H9 (cell line): ENCODE data around the gene PQBP1. TPM values are rescaled to one million over a fixed set of nuclear protein-coding genes. Genes with fewer than 3 reads are reported as not detected.
"Not testable (repeated sequence)": the region's sequence is repeated elsewhere in the genome, so short reads cannot be mapped to it uniquely, and the experiment has no call there.

Experiments
- DNase-seq: peaks from one replicate; pipeline ENCODE4 v3.0.0-alpha.2; 2017
- H2AFZ ChIP-seq: one replicate; pipeline ENCODE4 v1.6.1; 2013; ENCODE audit warnings: mild to moderate bottlenecking, low read length, control low read depth, moderate library complexity
- H2AK5ac ChIP-seq: 2 replicates; pipeline ENCODE4 v1.6.1; 2013; ENCODE audit warnings: low read length, control low read depth, mixed read lengths; ENCODE audit not compliant: insufficient read length
- H2BK120ac ChIP-seq: one replicate; pipeline ENCODE4 v1.6.1; 2013; ENCODE audit warnings: low read depth, mild to moderate bottlenecking, low read length, control low read depth, inconsistent platforms; ENCODE audit not compliant: poor library complexity, severe bottlenecking
- H2BK12ac ChIP-seq: 2 replicates; pipeline ENCODE4 v1.6.1; 2013; ENCODE audit warnings: low read length, control low read depth, mixed read lengths, low read depth; ENCODE audit not compliant: insufficient read length
- H2BK15ac ChIP-seq: 2 replicates; pipeline ENCODE4 v1.6.1; 2013; ENCODE audit warnings: low read depth, low read length, control low read depth
- H2BK20ac ChIP-seq: one replicate; pipeline ENCODE4 v1.6.1; 2013; ENCODE audit warnings: low read depth, mild to moderate bottlenecking, low read length, control low read depth, inconsistent platforms; ENCODE audit not compliant: poor library complexity, severe bottlenecking
- H2BK5ac ChIP-seq: 2 replicates; pipeline ENCODE4 v1.6.1; 2013; ENCODE audit warnings: low read length, control low read depth, mixed read lengths; ENCODE audit not compliant: insufficient read length
- H3K14ac ChIP-seq: 2 replicates; pipeline ENCODE4 v1.6.1; 2013; ENCODE audit warnings: low read length, control low read depth; ENCODE audit not compliant: insufficient read depth
- H3K18ac ChIP-seq: 2 replicates; pipeline ENCODE4 v1.6.1; 2013; ENCODE audit warnings: low read depth, mild to moderate bottlenecking, mixed read lengths, low read length, control low read depth; ENCODE audit not compliant: insufficient read length
- H3K23ac ChIP-seq: 2 replicates; pipeline ENCODE4 v1.6.1; 2013; ENCODE audit warnings: low read length, control low read depth, mixed read lengths, low read depth; ENCODE audit not compliant: insufficient read length
- H3K23me2 ChIP-seq: 2 replicates; pipeline ENCODE4 v1.6.1; 2013; ENCODE audit warnings: low read depth, mild to moderate bottlenecking, mixed read lengths, low read length, control low read depth; ENCODE audit not compliant: insufficient read length, poor library complexity, severe bottlenecking
- H3K27ac ChIP-seq: 2 replicates; pipeline ENCODE4 v1.5.1; 2013; ENCODE audit warnings: low read length, control low read depth, mixed read lengths, low read depth; ENCODE audit not compliant: insufficient read length
- H3K27me3 ChIP-seq: 2 replicates; pipeline ENCODE4 v1.6.1; 2013; ENCODE audit warnings: low read length, control low read depth, inconsistent platforms; ENCODE audit not compliant: insufficient read depth
- H3K4ac ChIP-seq: 2 replicates; pipeline ENCODE4 v1.6.1; 2013; ENCODE audit warnings: low read depth, mild to moderate bottlenecking, control low read depth, inconsistent platforms, low read length, moderate library complexity
- H3K4me1 ChIP-seq: 2 replicates; pipeline ENCODE4 v1.6.1; 2013; ENCODE audit warnings: low read length, control low read depth, inconsistent platforms; ENCODE audit not compliant: insufficient read depth
- H3K4me2 ChIP-seq: 2 replicates; pipeline ENCODE4 v1.6.1; 2013; ENCODE audit warnings: low read length, control low read depth, mixed read lengths; ENCODE audit not compliant: insufficient read length, insufficient read depth
- H3K56ac ChIP-seq: 2 replicates; pipeline ENCODE4 v1.6.1; 2013; ENCODE audit warnings: low read depth, mild to moderate bottlenecking, mixed read lengths, low read length, control low read depth; ENCODE audit not compliant: insufficient read length
- H3K79me1 ChIP-seq: 2 replicates; pipeline ENCODE4 v1.6.1; 2013; ENCODE audit warnings: low read depth, mild to moderate bottlenecking, moderate library complexity, low read length, control low read depth, inconsistent platforms; ENCODE audit not compliant: insufficient read depth, poor library complexity, severe bottlenecking
- H3K79me2 ChIP-seq: 2 replicates; pipeline ENCODE4 v1.6.1; 2013; ENCODE audit warnings: low read length, control low read depth, inconsistent platforms; ENCODE audit not compliant: insufficient read depth
- H3K9ac ChIP-seq: 2 replicates; pipeline ENCODE4 v1.6.1; 2013; ENCODE audit warnings: low read length, control low read depth, mixed read lengths; ENCODE audit not compliant: insufficient read length; ENCODE audit errors: extremely low read depth
- H3K9me3 ChIP-seq: one replicate; pipeline ENCODE4 v1.6.1; 2013; ENCODE audit warnings: low read depth, low read length, inconsistent platforms; ENCODE audit not compliant: control insufficient read depth
- H3T11ph ChIP-seq: one replicate; pipeline ENCODE4 v1.6.1; 2013; ENCODE audit warnings: mild to moderate bottlenecking, low read length, control low read depth, inconsistent platforms
- H4K20me1 ChIP-seq: one replicate; pipeline ENCODE4 v1.6.1; 2013; ENCODE audit not compliant: control insufficient read depth, insufficient read length, insufficient read depth
- H4K5ac ChIP-seq: 2 replicates; pipeline ENCODE4 v1.6.1; 2013; ENCODE audit warnings: low read depth, mild to moderate bottlenecking, mixed read lengths, low read length, control low read depth; ENCODE audit not compliant: insufficient read length
- H4K8ac ChIP-seq: replicated peaks from 2 replicates; pipeline ENCODE4 v1.6.1; 2013; ENCODE audit warnings: low read length, control low read depth, mixed read lengths, low read depth; ENCODE audit not compliant: insufficient read length
- H4K91ac ChIP-seq: 2 replicates; pipeline ENCODE4 v1.6.1; 2013; ENCODE audit warnings: low read depth, mild to moderate bottlenecking, moderate library complexity, mixed read lengths, low read length, control low read depth; ENCODE audit not compliant: insufficient read length
- H3K27ac Mint-ChIP-seq, 3 experiments: 2 replicates in 2 of 3; 3 replicates in 1 of 3; pipeline ENCODE4 v1.8.0; 2020 to 2021; ENCODE audit warnings: mixed read lengths in 3 of 3, mild to moderate bottlenecking in 1 of 3, moderate library complexity in 1 of 3
- H3K27me3 Mint-ChIP-seq: 2 replicates; pipeline ENCODE4 v1.8.0; 2021; ENCODE audit warnings: low read depth, mild to moderate bottlenecking, moderate library complexity, mixed read lengths
- H3K36me3 Mint-ChIP-seq, 3 experiments: 2 replicates in 2 of 3; 3 replicates in 1 of 3; pipeline ENCODE4 v1.8.0; 2020 to 2021; ENCODE audit warnings: low read depth in 3 of 3, mixed read lengths in 3 of 3; ENCODE audit not compliant: insufficient read depth in 1 of 3
- H3K4me1 Mint-ChIP-seq, 2 experiments: 2 replicates each; pipeline ENCODE4 v1.8.0; 2020; ENCODE audit warnings: mixed read lengths in 2 of 2
- H3K4me3 Mint-ChIP-seq, 2 experiments: 2 replicates in 1 of 2; 3 replicates in 1 of 2; pipeline ENCODE4 v1.8.0; 2020 to 2021; ENCODE audit warnings: mild to moderate bottlenecking in 2 of 2, mixed read lengths in 2 of 2, moderate library complexity in 1 of 2
- H3K9me3 Mint-ChIP-seq, 2 experiments: 2 replicates in 1 of 2; 3 replicates in 1 of 2; pipeline ENCODE4 v1.8.0; 2020; ENCODE audit warnings: mild to moderate bottlenecking in 2 of 2, mixed read lengths in 2 of 2, moderate library complexity in 1 of 2
- WGBS: extraction: QIAGEN DNeasy Blood & Tissue Kit; methylation state at CpG from one replicate; pipeline ENCODE4 v1.1.7; 2013; ENCODE audit warnings: missing lambda C conversion rate, low lambda C conversion rate, mixed read lengths; ENCODE audit not compliant: insufficient read length; ENCODE audit errors: extremely low coverage; 5-methylcytosine and 5-hydroxymethylcytosine counted together
- total RNA-seq: library from RNA; stranded (reverse); gene quantifications from 2 replicates; pipeline ENCODE4 v1.2.1, GENCODE V29; 2021
- TF ChIP-seq, protein P1 (sequence below): fragments of 200-600 bp; sonication (generic); conservative IDR thresholded peaks from 3 replicates; pipeline ENCODE4 v1.8.0; 2021; ENCODE audit warnings: antibody characterized with exemption, mild to moderate bottlenecking

The PQBP1 gene
- total RNA-seq, 1 experiment from 2014 or later: 87.9 TPM

DNA sequence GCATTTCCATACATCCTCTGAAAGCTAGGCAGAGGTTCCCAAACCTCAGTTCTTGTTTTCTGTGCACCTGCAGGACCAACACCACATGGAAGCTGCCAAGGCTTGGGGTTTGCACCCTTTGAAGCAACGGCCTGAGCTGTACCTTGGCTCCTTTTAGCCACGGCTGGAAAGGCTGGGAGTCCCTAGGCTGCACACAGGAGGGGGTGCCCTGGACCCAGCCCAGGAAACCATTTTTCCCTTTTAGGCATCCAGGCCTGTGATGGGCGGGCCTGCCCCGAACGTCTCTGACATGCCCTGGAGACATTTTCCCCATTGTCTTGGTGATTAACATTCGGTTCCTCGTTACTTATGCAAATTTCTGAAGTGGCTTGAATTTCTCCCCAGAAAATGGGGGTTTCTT, 44.9 kb upstream of the PQBP1 start:
- Histone ChIP-seq H4K91ac (no peak overlapping the region), H3K23me2 (no peaks in the 10 kb centered on the region), H3K56ac (no peak overlapping the region), H2BK5ac (no peak overlapping the region), H4K8ac (no peak overlapping the region), H4K20me1 (no peaks in the 10 kb centered on the region), H4K5ac (no peak overlapping the region), H3T11ph (no peak overlapping the region), H2BK12ac (no peak overlapping the region), H3K4me1 (no peaks in the 10 kb centered on the region), H2AK5ac (no peak overlapping the region), H2BK120ac (no peak overlapping the region), H2BK20ac (no peak overlapping the region), H2AFZ (no peak overlapping the region), H3K23ac (no peak overlapping the region), H3K9ac (no peak overlapping the region), H3K27ac (no peak overlapping the region), H2BK15ac (no peak overlapping the region), H3K79me2 (no peaks in the 10 kb centered on the region), H3K4ac (no peak overlapping the region), H3K27me3 (no peaks in the 10 kb centered on the region), H3K79me1 (no peaks in the 10 kb centered on the region), H3K18ac (no peak overlapping the region), H3K14ac (no peak overlapping the region), H3K9me3 (peaks cover 7% of the 10 kb centered on the region), H3K4me2 (no peak overlapping the region)
- DNase-seq: no peak
- peaks cover 16 to 18% (median 16%) of the 10 kb centered on the region in 3 experiments for H3K36me3 Mint-ChIP-seq
- H3K9me3 Mint-ChIP-seq: peaks cover 75 to 77% of the 10 kb centered on the region in 2 experiments
- WGBS: no CpG with 5 or more reads among the region's 7 CpGs
- TF ChIP-seq, protein P1, sequence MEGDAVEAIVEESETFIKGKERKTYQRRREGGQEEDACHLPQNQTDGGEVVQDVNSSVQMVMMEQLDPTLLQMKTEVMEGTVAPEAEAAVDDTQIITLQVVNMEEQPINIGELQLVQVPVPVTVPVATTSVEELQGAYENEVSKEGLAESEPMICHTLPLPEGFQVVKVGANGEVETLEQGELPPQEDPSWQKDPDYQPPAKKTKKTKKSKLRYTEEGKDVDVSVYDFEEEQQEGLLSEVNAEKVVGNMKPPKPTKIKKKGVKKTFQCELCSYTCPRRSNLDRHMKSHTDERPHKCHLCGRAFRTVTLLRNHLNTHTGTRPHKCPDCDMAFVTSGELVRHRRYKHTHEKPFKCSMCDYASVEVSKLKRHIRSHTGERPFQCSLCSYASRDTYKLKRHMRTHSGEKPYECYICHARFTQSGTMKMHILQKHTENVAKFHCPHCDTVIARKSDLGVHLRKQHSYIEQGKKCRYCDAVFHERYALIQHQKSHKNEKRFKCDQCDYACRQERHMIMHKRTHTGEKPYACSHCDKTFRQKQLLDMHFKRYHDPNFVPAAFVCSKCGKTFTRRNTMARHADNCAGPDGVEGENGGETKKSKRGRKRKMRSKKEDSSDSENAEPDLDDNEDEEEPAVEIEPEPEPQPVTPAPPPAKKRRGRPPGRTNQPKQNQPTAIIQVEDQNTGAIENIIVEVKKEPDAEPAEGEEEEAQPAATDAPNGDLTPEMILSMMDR: no peak
- H3K27me3 Mint-ChIP-seq: peaks cover 2% of the 10 kb centered on the region; the same call in 1 of the 2 replicates
- H3K4me3 Mint-ChIP-seq: no peak overlapping the region
- H3K27ac Mint-ChIP-seq: no peak overlapping the region
- peaks cover 6 to 8% of the 10 kb centered on the region in 2 experiments; a peak in 3 of 4 replicates for H3K4me1 Mint-ChIP-seq

DNA sequence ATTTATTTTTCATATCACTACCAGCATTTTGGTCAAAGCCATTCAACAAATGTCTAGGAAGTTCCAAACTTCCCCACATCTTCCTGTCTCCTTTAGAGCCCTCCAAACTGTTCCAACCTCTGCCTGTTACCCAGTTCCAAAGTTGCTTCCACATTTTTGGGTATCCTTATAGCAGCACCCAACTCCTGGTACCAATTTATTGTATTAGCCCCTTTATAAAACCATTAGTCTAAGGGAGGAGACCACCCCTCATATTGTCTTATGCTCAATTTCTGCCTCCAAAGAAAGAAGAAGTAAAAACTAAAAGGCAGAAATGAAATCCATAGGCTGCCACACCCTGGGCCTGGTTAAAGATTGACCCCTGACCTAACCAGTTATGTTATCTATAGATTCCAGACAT, 44.2 kb upstream of the PQBP1 start:
- H3K23me2 ChIP-seq, H3K79me2 ChIP-seq, H3K4me3 Mint-ChIP-seq, H3K79me1 ChIP-seq, DNase-seq, H4K20me1 ChIP-seq, H3K18ac ChIP-seq, H3K23ac ChIP-seq, H3K56ac ChIP-seq, H3K27me3 Mint-ChIP-seq, H3K4me1 ChIP-seq, H3K4me2 ChIP-seq, H2BK15ac ChIP-seq, H3K4ac ChIP-seq, H3K27ac Mint-ChIP-seq, H2AFZ ChIP-seq, H3T11ph ChIP-seq, H4K91ac ChIP-seq, H3K4me1 Mint-ChIP-seq, H3K27ac ChIP-seq, H4K8ac ChIP-seq, H3K9ac ChIP-seq, H3K9me3 ChIP-seq, H2BK12ac ChIP-seq, H2BK5ac ChIP-seq, H4K5ac ChIP-seq, H2BK120ac ChIP-seq, H3K27me3 ChIP-seq, H2BK20ac ChIP-seq, H2AK5ac ChIP-seq, H3K14ac ChIP-seq: not testable (repeated sequence)
- Mint-ChIP-seq H3K36me3 (peaks cover 16 to 18% (median 16%) of the 10 kb centered on the region in 3 experiments), H3K9me3 (peaks cover 75 to 77% of the 10 kb centered on the region in 2 experiments)
